Gastrocnemius medialis (tissue), 4 donors: Measurements from ENCODE around the gene WEE2.

Experiments
- CTCF ChIP-seq, 5 experiments: fragments of 450-650 bp in 3 of 5; fragments of 200-600 bp in 2 of 5; sonication (generic) in 2 of 5; IDR thresholded peaks in 4 of 5; conservative IDR thresholded peaks in 1 of 5; 1 replicate in 4 of 5; 2 replicates in 1 of 5; pipeline ENCODE4 v1.5.1; 2016 to 2019; ENCODE audit warnings: antibody characterized with exemption in 5 of 5, mild to moderate bottlenecking in 3 of 5, moderate library complexity in 3 of 5
- POLR2A ChIP-seq, 2 donors: fragments of 450-650 bp; IDR thresholded peaks; one replicate each; pipeline ENCODE4 v1.6.1; 2017; ENCODE audit warnings: antibody characterized with exemption in 2 of 2, mild to moderate bottlenecking in 2 of 2, moderate library complexity in 2 of 2

- no peak for TF ChIP-seq CTCF (IDR thresholded peaks at IDR 0.05 in 4 of 5, conservative IDR thresholded peaks at IDR 0.05 in 1 of 5)
- no peak for TF ChIP-seq POLR2A (IDR thresholded peaks at IDR 0.05)
These were observed 5.3 kb upstream of the WEE2 start for GRCh38 chr7:141702892-141703291.
